Sigmoid colon (tissue), 4 donors: ENCODE data around the gene ADD1.
"Not testable (repeated sequence)": the region's sequence is repeated elsewhere in the genome, so short reads cannot be mapped to it uniquely, and the experiment has no call there.

Experiments
- CTCF ChIP-seq, 4 experiments: fragments of 450-650 bp in 3 of 4; fragments of 200-600 bp in 1 of 4; IDR thresholded peaks; one replicate each; pipeline ENCODE4 v1.5.1; 2016 to 2019; ENCODE audit warnings: antibody characterized with exemption in 4 of 4, mild to moderate bottlenecking in 3 of 4, moderate library complexity in 2 of 4
- EP300 ChIP-seq, 4 donors: sonication (generic); formaldehyde crosslinking; IDR thresholded peaks; one replicate each; pipeline ENCODE4 v1.6.1; 2017; ENCODE audit warnings: antibody characterized with exemption in 4 of 4
- POLR2A ChIP-seq, 2 donors: fragments of 450-650 bp; IDR thresholded peaks; one replicate each; pipeline ENCODE4 v1.6.1; 2016; ENCODE audit warnings: antibody characterized with exemption in 2 of 2, mild to moderate bottlenecking in 2 of 2, moderate library complexity in 2 of 2
- POLR2AphosphoS5 ChIP-seq, 4 donors: sonication (generic); formaldehyde crosslinking; IDR thresholded peaks; one replicate each; pipeline ENCODE4 v1.6.1; 2017; ENCODE audit warnings: antibody characterized with exemption in 4 of 4

GRCh38 chr4:2938411-2938810, 94.8 kb downstream of the ADD1 start:
- not testable (repeated sequence) for TF ChIP-seq POLR2A, POLR2AphosphoS5, CTCF, EP300 (IDR thresholded peaks at IDR 0.05)
